ENCODE data around the gene IGFBP1.
"Not testable (repeated sequence)": the region's sequence is repeated elsewhere in the genome, so short reads cannot be mapped to it uniquely, and the experiment has no call there.

DNA sequence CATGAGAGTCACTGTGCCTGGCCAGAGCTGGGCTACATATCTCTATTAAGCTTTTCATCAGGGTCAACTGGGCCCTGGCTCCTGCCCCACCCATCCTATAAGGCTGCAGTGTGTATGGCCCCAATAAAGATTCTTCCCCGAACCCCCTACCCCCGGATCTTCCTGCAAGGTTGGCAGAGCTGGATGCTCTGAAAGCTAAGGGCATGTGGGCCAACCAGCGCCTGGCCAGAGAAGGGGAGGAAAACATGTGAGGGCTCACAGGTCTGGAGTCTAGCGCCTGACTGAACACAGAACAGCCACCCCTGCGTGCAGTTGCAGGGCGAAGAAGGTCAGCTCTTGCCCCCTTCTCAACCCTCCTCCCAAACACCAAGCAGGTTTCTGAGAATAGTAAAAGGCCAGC is 39.6 kb upstream of the IGFBP1 start:
- TF ChIP-seq, protein P1, sequence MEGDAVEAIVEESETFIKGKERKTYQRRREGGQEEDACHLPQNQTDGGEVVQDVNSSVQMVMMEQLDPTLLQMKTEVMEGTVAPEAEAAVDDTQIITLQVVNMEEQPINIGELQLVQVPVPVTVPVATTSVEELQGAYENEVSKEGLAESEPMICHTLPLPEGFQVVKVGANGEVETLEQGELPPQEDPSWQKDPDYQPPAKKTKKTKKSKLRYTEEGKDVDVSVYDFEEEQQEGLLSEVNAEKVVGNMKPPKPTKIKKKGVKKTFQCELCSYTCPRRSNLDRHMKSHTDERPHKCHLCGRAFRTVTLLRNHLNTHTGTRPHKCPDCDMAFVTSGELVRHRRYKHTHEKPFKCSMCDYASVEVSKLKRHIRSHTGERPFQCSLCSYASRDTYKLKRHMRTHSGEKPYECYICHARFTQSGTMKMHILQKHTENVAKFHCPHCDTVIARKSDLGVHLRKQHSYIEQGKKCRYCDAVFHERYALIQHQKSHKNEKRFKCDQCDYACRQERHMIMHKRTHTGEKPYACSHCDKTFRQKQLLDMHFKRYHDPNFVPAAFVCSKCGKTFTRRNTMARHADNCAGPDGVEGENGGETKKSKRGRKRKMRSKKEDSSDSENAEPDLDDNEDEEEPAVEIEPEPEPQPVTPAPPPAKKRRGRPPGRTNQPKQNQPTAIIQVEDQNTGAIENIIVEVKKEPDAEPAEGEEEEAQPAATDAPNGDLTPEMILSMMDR (IDR thresholded peaks at IDR 0.05), result not testable (repeated sequence)
- not testable (repeated sequence) for TF ChIP-seq POLR2A, POLR2AphosphoS5, EP300 (IDR thresholded peaks at IDR 0.05)
